ENCODE results near the gene SIGLEC7.

Gene SIGLEC7

DNA sequence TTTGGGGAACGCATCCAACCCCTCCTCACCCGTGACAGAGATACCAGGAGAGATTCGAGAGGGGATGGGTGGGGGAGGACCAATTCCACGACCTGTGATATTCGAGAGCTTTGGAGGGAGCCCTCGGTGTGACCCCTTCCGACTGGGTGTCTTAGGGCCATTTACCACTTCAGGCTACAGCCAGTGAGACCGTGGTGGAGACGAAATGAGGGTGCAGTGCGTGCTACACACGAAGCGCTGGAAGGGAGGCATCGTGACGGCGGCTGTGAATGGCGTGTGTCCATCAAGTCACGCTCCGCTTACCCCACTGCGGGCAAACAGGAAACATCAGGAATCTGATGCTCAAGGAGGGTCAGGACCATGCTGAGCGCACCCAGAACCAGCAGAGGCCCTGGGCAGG, 44.3 kb upstream of the SIGLEC7 start:
- Histone ChIP-seq H3K9me2 (replicated peaks; ENCODE audit: insufficient read depth, low read length) (no peaks in the 10 kb centered on the region), H4K20me1 (ENCODE audit: insufficient read depth, low read length) (no peaks in the 10 kb centered on the region), H3K79me2 (ENCODE audit: low read length) (peaks cover 2% of the 10 kb centered on the region; the same call in 1 of the 2 replicates), H2AFZ (ENCODE audit: low read length) (no peak overlapping the region), H3K9ac (ENCODE audit: low read length) (no peak overlapping the region), H3F3A (ENCODE audit: insufficient read depth, low read length) (no peaks in the 10 kb centered on the region), H3K9me3 (replicated peaks; ENCODE audit: insufficient read depth, low read length) (no peaks in the 10 kb centered on the region), H3K4me1 (ENCODE audit: low read length) (no peaks in the 10 kb centered on the region), H3K27ac (ENCODE audit: low read length) (no peak overlapping the region), H3K4me3 (ENCODE audit: low read length) (no peak overlapping the region), H3K27me3 (replicated peaks; ENCODE audit: insufficient read depth, low read length) (no peaks in the 10 kb centered on the region), H3K4me2 (ENCODE audit: low read depth, low read length) (no peak overlapping the region), H3K36me3 (replicated peaks; ENCODE audit: insufficient read depth, low read length) (0 out of 2 replicates have a peak, but pooled peaks cover 6% of the 10 kb centered on the region)
- TF ChIP-seq EZH2phosphoT487 (IDR thresholded peaks at IDR 0.05; ENCODE audit: low read length) (no peak), EZH2 (optimal IDR thresholded peaks at IDR 0.05; ENCODE audit: low read depth, low read length) (no peak)
- TF ChIP-seq, protein P1, sequence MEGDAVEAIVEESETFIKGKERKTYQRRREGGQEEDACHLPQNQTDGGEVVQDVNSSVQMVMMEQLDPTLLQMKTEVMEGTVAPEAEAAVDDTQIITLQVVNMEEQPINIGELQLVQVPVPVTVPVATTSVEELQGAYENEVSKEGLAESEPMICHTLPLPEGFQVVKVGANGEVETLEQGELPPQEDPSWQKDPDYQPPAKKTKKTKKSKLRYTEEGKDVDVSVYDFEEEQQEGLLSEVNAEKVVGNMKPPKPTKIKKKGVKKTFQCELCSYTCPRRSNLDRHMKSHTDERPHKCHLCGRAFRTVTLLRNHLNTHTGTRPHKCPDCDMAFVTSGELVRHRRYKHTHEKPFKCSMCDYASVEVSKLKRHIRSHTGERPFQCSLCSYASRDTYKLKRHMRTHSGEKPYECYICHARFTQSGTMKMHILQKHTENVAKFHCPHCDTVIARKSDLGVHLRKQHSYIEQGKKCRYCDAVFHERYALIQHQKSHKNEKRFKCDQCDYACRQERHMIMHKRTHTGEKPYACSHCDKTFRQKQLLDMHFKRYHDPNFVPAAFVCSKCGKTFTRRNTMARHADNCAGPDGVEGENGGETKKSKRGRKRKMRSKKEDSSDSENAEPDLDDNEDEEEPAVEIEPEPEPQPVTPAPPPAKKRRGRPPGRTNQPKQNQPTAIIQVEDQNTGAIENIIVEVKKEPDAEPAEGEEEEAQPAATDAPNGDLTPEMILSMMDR (IDR thresholded peaks at IDR 0.05; ENCODE audit: low read length): no peak
- DNase-seq: no peak

DNA sequence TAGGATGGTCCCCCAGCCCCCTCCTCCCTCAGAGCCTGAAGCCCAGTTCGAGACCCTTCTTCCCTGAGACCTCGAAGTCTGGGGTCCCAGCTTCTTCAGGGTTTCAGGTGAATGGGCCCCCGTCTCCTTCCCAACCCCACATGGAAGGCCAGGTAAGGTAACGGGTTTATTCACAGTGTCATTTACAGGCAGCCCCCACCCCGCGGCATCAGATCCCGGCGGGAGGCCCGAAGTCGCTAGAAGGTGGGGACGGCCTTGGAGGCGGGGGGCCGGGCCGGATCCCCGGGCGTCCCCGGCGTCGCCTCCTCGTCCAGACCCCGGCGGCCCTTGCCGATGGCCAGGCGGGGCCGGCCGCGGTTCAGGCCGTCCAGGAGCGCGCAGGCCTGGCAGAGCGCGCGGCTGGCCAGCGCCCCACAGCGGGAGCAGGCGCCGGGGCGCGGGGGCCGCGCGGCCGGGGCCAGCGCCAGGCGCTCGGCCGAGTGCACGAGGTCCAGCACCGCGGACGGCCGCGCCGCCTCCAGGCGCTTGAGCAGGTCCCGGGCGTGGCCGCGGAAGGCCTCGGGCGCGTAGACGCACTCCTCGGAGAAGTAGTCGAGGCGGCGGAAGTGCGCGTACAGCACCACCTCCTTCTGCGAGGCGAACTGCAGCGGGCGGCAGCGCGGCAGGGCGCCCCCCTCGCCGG, 43.6 kb upstream of the SIGLEC7 start:
- H3K4me2 ChIP-seq (ENCODE audit: low read depth, low read length): no peak overlapping the region
- no peaks in the 10 kb centered on the region for H4K20me1 ChIP-seq (ENCODE audit: insufficient read depth, low read length)
- H3K9ac ChIP-seq (ENCODE audit: low read length): no peak overlapping the region
- H3K9me2 ChIP-seq (replicated peaks; ENCODE audit: insufficient read depth, low read length): no peaks in the 10 kb centered on the region
- no peaks in the 10 kb centered on the region for H3K27me3 ChIP-seq (replicated peaks; ENCODE audit: insufficient read depth, low read length)
- H3K4me3 ChIP-seq (ENCODE audit: low read length): no peak overlapping the region
- no peak for DNase-seq
- no peaks in the 10 kb centered on the region for H3K9me3 ChIP-seq (replicated peaks; ENCODE audit: insufficient read depth, low read length)
- no peak overlapping the region for H2AFZ ChIP-seq (ENCODE audit: low read length)
- H3K36me3 ChIP-seq (replicated peaks; ENCODE audit: insufficient read depth, low read length): 0 out of 2 replicates have a peak, but pooled peaks cover 9% of the 10 kb centered on the region
- peaks cover 2% of the 10 kb centered on the region; the same call in 1 of the 2 replicates for H3K79me2 ChIP-seq (ENCODE audit: low read length)
- no peaks in the 10 kb centered on the region for H3K4me1 ChIP-seq (ENCODE audit: low read length)
- no peaks in the 10 kb centered on the region for H3F3A ChIP-seq (ENCODE audit: insufficient read depth, low read length)
- TF ChIP-seq EZH2 (optimal IDR thresholded peaks at IDR 0.05; ENCODE audit: low read depth, low read length): no peak
- TF ChIP-seq EZH2phosphoT487 (IDR thresholded peaks at IDR 0.05; ENCODE audit: low read length): no peak
- TF ChIP-seq, protein P1 (IDR thresholded peaks at IDR 0.05; ENCODE audit: low read length): no peak
- H3K27ac ChIP-seq (ENCODE audit: low read length): no peak overlapping the region

- no peaks in the 10 kb centered on the region for H3K27me3 ChIP-seq (replicated peaks; ENCODE audit: insufficient read depth, low read length)
- no peaks in the 10 kb centered on the region for H3K9me2 ChIP-seq (replicated peaks; ENCODE audit: insufficient read depth, low read length)
- H3K27ac ChIP-seq (ENCODE audit: low read length): no peak overlapping the region
- 0 out of 2 replicates have a peak, but pooled peaks cover 9% of the 10 kb centered on the region for H3K36me3 ChIP-seq (replicated peaks; ENCODE audit: insufficient read depth, low read length)
- H3K79me2 ChIP-seq (ENCODE audit: low read length): peaks cover 5% of the 10 kb centered on the region; the same call in 1 of the 2 replicates
- H3K4me1 ChIP-seq (ENCODE audit: low read length): no peaks in the 10 kb centered on the region
- no peak for TF ChIP-seq EZH2 (optimal IDR thresholded peaks at IDR 0.05; ENCODE audit: low read depth, low read length)
- TF ChIP-seq, protein P1 (IDR thresholded peaks at IDR 0.05; ENCODE audit: low read length): no peak
- TF ChIP-seq EZH2phosphoT487 (IDR thresholded peaks at IDR 0.05; ENCODE audit: low read length): no peak
- no peaks in the 10 kb centered on the region for H4K20me1 ChIP-seq (ENCODE audit: insufficient read depth, low read length)
- H3K9ac ChIP-seq (ENCODE audit: low read length): no peak overlapping the region
- no peak overlapping the region for H3K4me3 ChIP-seq (ENCODE audit: low read length)
- no peaks in the 10 kb centered on the region for H3F3A ChIP-seq (ENCODE audit: insufficient read depth, low read length)
- no peak overlapping the region for H3K4me2 ChIP-seq (ENCODE audit: low read depth, low read length)
- H2AFZ ChIP-seq (ENCODE audit: low read length): no peak overlapping the region
- no peak for DNase-seq
- no peaks in the 10 kb centered on the region for H3K9me3 ChIP-seq (replicated peaks; ENCODE audit: insufficient read depth, low read length)
Measured at GRCh38 chr19:51099047-51099382, 43.1 kb upstream of the SIGLEC7 start.
